GM18505 (cell line): ENCODE results near the gene SLC25A42.

Source experiments
- ATAC-seq: cut with Tn5 transposase; IDR thresholded peaks from one replicate; pipeline ENCODE4 v1.9.1; 2021; ENCODE audit not compliant: unreplicated experiment
- POLR2A ChIP-seq: IDR thresholded peaks from 4 replicates; pipeline ENCODE4 v1.6.1; 2011; ENCODE audit warnings: borderline replicate concordance; ENCODE audit not compliant: insufficient read depth, insufficient read length; ENCODE audit errors: extremely low read depth

The SLC25A42 gene

GRCh38 chr19:19067276-19068072, 3.7 kb downstream of the SLC25A42 start:
- no peak for ATAC-seq
- no peak for TF ChIP-seq POLR2A

- no peak for ATAC-seq
- peak; percentile 29 for TF ChIP-seq POLR2A
These were observed 5.2 kb downstream of the SLC25A42 start for GRCh38 chr19:19068659-19069654.

GRCh38 chr19:19071897-19072296, 8.1 kb downstream of the SLC25A42 start:
- no peak for ATAC-seq

GRCh38 chr19:19074196-19074882, 10.5 kb downstream of the SLC25A42 start:
- TF ChIP-seq POLR2A = no peak
- ATAC-seq = no peak

More at GRCh38 chr19:19071897-19072296, 8.1 kb downstream of the SLC25A42 start:
- no peak for TF ChIP-seq POLR2A

GRCh38 chr19:19075126-19075525, 11.3 kb downstream of the SLC25A42 start:
- no peak for TF ChIP-seq POLR2A
- no peak for ATAC-seq

GRCh38 chr19:19076476-19076875, 12.7 kb downstream of the SLC25A42 start:
- no peak for TF ChIP-seq POLR2A
- ATAC-seq = no peak

GRCh38 chr19:19077103-19077502, 13.3 kb downstream of the SLC25A42 start:
- ATAC-seq = no peak
- TF ChIP-seq POLR2A = no peak

GRCh38 chr19:19078801-19079200, 15.0 kb downstream of the SLC25A42 start:
- TF ChIP-seq POLR2A = no peak
- no peak for ATAC-seq

- no peak for TF ChIP-seq POLR2A
- ATAC-seq = no peak
These were observed 15.8 kb downstream of the SLC25A42 start for GRCh38 chr19:19079571-19079970.

GRCh38 chr19:19081642-19082151, 17.9 kb downstream of the SLC25A42 start:
- TF ChIP-seq POLR2A = no peak
- no peak for ATAC-seq

- no peak for TF ChIP-seq POLR2A
- ATAC-seq = no peak
These were observed 19.8 kb downstream of the SLC25A42 start for GRCh38 chr19:19083413-19084178.

- no peak for ATAC-seq
- no peak for TF ChIP-seq POLR2A
These were observed 23.9 kb downstream of the SLC25A42 start for GRCh38 chr19:19087676-19088075.
